DOHH2 (cell line): ENCODE data around the gene OR2T1.

Experiments used
- H3F3A ChIP-seq: fragments of 200-600 bp; sonication (generic), shearing (Covaris generic); 2 replicates; pipeline ENCODE4 v1.6.0; 2016; ENCODE audit warnings: antibody characterized with exemption, mild to moderate bottlenecking; ENCODE audit not compliant: control insufficient read depth, insufficient read depth
- H3K27ac ChIP-seq: fragments of 200-600 bp; sonication (generic); 2 replicates; pipeline ENCODE4 v1.5.1; 2014; ENCODE audit warnings: low read depth, mild to moderate bottlenecking, low read length, moderate library complexity
- H3K27me3 ChIP-seq: fragments of 200-600 bp; sonication (generic); 2 replicates; pipeline ENCODE4 v1.6.1; 2014; ENCODE audit warnings: mild to moderate bottlenecking, low read length, mixed read lengths; ENCODE audit not compliant: control insufficient read depth
- H3K36me3 ChIP-seq: fragments of 200-600 bp; sonication (generic); 2 replicates; pipeline ENCODE4 v1.6.1; 2014; ENCODE audit warnings: mild to moderate bottlenecking, low read length, moderate library complexity, mixed read lengths; ENCODE audit not compliant: control insufficient read depth
- H3K4me1 ChIP-seq: fragments of 200-600 bp; sonication (generic); 2 replicates; pipeline ENCODE4 v1.6.1; 2014; ENCODE audit warnings: mild to moderate bottlenecking, low read length, mixed read lengths; ENCODE audit not compliant: control insufficient read depth
- H3K4me2 ChIP-seq: fragments of 200-600 bp; sonication (generic); 2 replicates; pipeline ENCODE4 v1.6.0; 2014; ENCODE audit warnings: mild to moderate bottlenecking, low read length, moderate library complexity
- H3K4me3 ChIP-seq: fragments of 200-600 bp; sonication (generic); 2 replicates; pipeline ENCODE4 v1.5.1; 2014; ENCODE audit warnings: mild to moderate bottlenecking, low read length, mixed read lengths
- H3K79me2 ChIP-seq: fragments of 200-600 bp; sonication (generic); 2 replicates; pipeline ENCODE4 v1.6.1; 2014; ENCODE audit warnings: mild to moderate bottlenecking, low read length, mixed read lengths; ENCODE audit not compliant: control insufficient read depth
- H3K9me2 ChIP-seq: fragments of 200-600 bp; sonication (generic); replicated peaks from 2 replicates; pipeline ENCODE4 v1.6.1; 2014; ENCODE audit warnings: mild to moderate bottlenecking, low read length, mixed read lengths; ENCODE audit not compliant: control insufficient read depth
- H3K9me3 ChIP-seq: fragments of 200-600 bp; sonication (generic); 2 replicates; pipeline ENCODE4 v1.6.1; 2014; ENCODE audit warnings: antibody characterized with exemption, low read length, mixed read lengths; ENCODE audit not compliant: control insufficient read depth, insufficient read depth
- H4K20me1 ChIP-seq: fragments of 200-600 bp; sonication (generic); 2 replicates; pipeline ENCODE4 v1.6.0; 2014; ENCODE audit warnings: low read depth, mild to moderate bottlenecking, antibody characterized with exemption, low read length, moderate library complexity; ENCODE audit not compliant: control insufficient read depth, insufficient read depth
- EZH2phosphoT487 ChIP-seq: fragments of 200-600 bp; sonication (generic); IDR thresholded peaks from 2 replicates; pipeline ENCODE4 v1.6.1; 2017; ENCODE audit warnings: borderline replicate concordance, mild to moderate bottlenecking, antibody characterized with exemption, low read length, moderate library complexity, mixed read lengths
- TF ChIP-seq, protein P1 (sequence below): fragments of 200-600 bp; sonication (generic); IDR thresholded peaks from one replicate; pipeline ENCODE4 v1.5.1; 2014; ENCODE audit warnings: antibody characterized with exemption, mild to moderate bottlenecking, low read depth, low read length; ENCODE audit not compliant: poor library complexity, severe bottlenecking

Gene OR2T1

DNA sequence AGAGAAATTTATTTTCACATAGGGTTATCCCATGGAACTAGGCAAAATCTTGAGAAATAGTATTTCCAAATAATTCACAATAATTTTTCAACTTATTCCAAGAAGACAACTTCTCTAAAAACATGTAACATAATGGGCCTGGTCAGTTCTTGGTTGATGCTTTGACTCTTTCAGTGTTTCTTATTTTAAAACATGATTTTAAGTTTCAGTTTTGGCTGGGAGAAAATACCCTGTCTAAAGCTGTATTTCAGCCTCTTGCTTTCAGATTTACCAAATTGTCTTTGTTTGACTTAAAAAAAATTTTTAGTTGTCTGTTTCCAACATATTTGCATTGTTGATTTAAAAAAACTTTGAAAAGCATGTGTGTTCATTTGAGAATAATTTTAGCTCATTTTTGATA is 36.2 kb upstream of the OR2T1 start:
- Histone ChIP-seq H3K79me2 (no peaks in the 10 kb centered on the region), H3K36me3 (no peaks in the 10 kb centered on the region), H4K20me1 (no peaks in the 10 kb centered on the region), H3K4me2 (no peak overlapping the region), H3K27ac (no peak overlapping the region), H3K27me3 (no peaks in the 10 kb centered on the region), H3K4me1 (no peaks in the 10 kb centered on the region), H3K9me2 (no peaks in the 10 kb centered on the region), H3K4me3 (no peak overlapping the region), H3K9me3 (no peaks in the 10 kb centered on the region), H3F3A (no peaks in the 10 kb centered on the region)
- no peak for TF ChIP-seq EZH2phosphoT487
- TF ChIP-seq, protein P1, sequence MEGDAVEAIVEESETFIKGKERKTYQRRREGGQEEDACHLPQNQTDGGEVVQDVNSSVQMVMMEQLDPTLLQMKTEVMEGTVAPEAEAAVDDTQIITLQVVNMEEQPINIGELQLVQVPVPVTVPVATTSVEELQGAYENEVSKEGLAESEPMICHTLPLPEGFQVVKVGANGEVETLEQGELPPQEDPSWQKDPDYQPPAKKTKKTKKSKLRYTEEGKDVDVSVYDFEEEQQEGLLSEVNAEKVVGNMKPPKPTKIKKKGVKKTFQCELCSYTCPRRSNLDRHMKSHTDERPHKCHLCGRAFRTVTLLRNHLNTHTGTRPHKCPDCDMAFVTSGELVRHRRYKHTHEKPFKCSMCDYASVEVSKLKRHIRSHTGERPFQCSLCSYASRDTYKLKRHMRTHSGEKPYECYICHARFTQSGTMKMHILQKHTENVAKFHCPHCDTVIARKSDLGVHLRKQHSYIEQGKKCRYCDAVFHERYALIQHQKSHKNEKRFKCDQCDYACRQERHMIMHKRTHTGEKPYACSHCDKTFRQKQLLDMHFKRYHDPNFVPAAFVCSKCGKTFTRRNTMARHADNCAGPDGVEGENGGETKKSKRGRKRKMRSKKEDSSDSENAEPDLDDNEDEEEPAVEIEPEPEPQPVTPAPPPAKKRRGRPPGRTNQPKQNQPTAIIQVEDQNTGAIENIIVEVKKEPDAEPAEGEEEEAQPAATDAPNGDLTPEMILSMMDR: no peak

DNA sequence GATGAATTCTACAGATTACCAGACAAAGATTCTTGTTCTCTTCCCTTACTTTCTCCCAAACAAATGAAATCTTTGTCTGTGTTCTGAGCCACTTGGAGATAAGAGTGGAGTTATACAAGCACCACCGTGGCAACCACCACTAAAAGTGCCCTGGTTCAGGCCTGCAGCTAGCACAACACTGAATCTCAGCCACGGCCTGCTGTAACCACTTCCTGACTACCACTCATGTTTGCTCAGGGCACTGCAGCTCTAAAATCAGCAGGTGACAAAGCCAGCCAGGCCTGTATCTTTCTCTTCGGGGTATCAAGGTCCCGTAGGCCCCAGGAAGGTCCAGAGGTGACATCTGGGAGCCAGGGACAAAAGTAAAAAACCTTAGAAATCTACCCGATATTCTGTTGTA is 30.5 kb upstream of the OR2T1 start:
- Histone ChIP-seq H3K79me2 (no peaks in the 10 kb centered on the region), H3K9me3 (no peaks in the 10 kb centered on the region), H3K27ac (no peak overlapping the region), H3K4me3 (no peak overlapping the region), H3F3A (no peaks in the 10 kb centered on the region), H3K9me2 (no peaks in the 10 kb centered on the region), H4K20me1 (no peaks in the 10 kb centered on the region), H3K4me1 (no peaks in the 10 kb centered on the region), H3K4me2 (no peak overlapping the region), H3K27me3 (no peaks in the 10 kb centered on the region), H3K36me3 (no peaks in the 10 kb centered on the region)
- TF ChIP-seq, protein P1: no peak
- no peak for TF ChIP-seq EZH2phosphoT487

DNA sequence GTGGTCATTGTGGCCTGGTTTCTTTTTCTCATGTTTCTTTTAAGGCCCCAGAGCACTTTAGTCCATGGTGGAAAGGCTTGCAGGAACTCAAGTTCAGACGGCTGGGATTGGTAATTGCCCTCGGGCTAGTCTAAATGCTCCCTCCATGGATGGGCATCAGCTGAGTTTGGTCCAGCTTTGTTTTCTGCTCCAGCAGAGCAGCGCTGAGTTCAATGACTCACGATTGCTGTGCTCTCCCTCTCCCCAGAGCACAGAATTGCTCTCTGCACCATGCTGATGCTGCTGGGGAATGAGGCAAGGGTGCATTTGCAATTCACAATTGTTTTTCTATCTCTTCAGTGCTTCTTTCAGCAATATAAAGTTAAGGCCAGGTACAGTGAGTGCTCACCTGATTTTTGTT is 29.1 kb upstream of the OR2T1 start:
- H3K27ac ChIP-seq: no peak overlapping the region
- no peaks in the 10 kb centered on the region for H3K9me3 ChIP-seq
- TF ChIP-seq, protein P1: no peak
- no peak for TF ChIP-seq EZH2phosphoT487
- H3K36me3 ChIP-seq: no peaks in the 10 kb centered on the region
- no peak overlapping the region for H3K4me3 ChIP-seq
- no peak overlapping the region for H3K4me2 ChIP-seq
- H3K79me2 ChIP-seq: no peaks in the 10 kb centered on the region
- H3F3A ChIP-seq: no peaks in the 10 kb centered on the region
- no peaks in the 10 kb centered on the region for H3K4me1 ChIP-seq
- no peaks in the 10 kb centered on the region for H4K20me1 ChIP-seq
- H3K9me2 ChIP-seq: no peaks in the 10 kb centered on the region
- no peaks in the 10 kb centered on the region for H3K27me3 ChIP-seq

DNA sequence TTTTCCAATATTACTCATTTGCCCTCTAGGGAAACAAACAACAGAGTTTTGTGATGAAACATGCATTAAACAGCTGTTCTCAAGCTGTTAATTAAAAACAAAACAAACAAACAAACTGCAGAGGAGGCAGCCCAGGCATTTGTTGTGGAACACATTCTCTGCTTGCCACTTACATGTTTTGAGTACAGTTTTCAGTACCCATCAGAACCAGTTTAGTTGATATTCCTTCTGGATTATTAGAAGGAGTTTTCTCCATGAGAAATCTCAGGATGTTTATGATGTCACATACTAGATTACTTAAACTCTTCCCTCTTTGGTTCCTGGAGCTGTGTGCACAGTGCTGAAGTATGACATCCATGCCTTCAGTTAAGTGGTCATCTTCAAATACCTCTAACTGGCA is 27.4 kb upstream of the OR2T1 start, which contains the start of gene OR2T6:
OR2T6 (plus strand) TSS at position 301 of the 400 bp plus-strand sequence. CDS start 11,863 bp downstream, outside the sequence.
- no peak within 1 kb of the TSS for H3K27ac ChIP-seq
- H3K4me1 ChIP-seq: no peaks in the 10 kb centered on the region
- H3K9me3 ChIP-seq: no peaks in the 10 kb centered on the region
- no peaks in the 10 kb centered on the region for H3F3A ChIP-seq
- no peaks in the 10 kb centered on the region for H4K20me1 ChIP-seq
- TF ChIP-seq, protein P1: no peak
- no peak for TF ChIP-seq EZH2phosphoT487
- H3K4me2 ChIP-seq: no peak within 1 kb of the TSS
- no peaks in the 10 kb centered on the region for H3K79me2 ChIP-seq
- H3K36me3 ChIP-seq: no peaks in the 10 kb centered on the region
- no peaks in the 10 kb centered on the region for H3K9me2 ChIP-seq
- no peaks in the 10 kb centered on the region for H3K27me3 ChIP-seq
- H3K4me3 ChIP-seq: no peak within 1 kb of the TSS
